Measurements from ENCODE around the gene NEDD1.
A peak's percentile ranks its signal among the peaks of the same experiment; 100 is the strongest.

GRCh38 chr12:96986883-96987523, 79.9 kb downstream of the NEDD1 start:
- no peak for TF ChIP-seq POLR2A (IDR thresholded peaks at IDR 0.05)
- peak; percentile 21 to 42 (median 40) for TF ChIP-seq CTCF (IDR thresholded peaks at IDR 0.05)
